ENCODE measurements around the gene NIBAN1.
"Not testable (repeated sequence)": the region's sequence is repeated elsewhere in the genome, so short reads cannot be mapped to it uniquely, and the experiment has no call there.

NIBAN1 gene

GRCh38 chr1:184974056-184974836 is at the start of gene NIBAN1:
Gene NIBAN1, minus strand, starts transcription at chr1:184974508. Its CDS starts 152 bp downstream, at chr1:184974356.
- peak; percentile 90 for DNase-seq

- DNase-seq = no peak
Observed at GRCh38 chr1:185017966-185018365, 43.7 kb upstream of the NIBAN1 start.

GRCh38 chr1:185017338-185017737 is 43.0 kb upstream of the NIBAN1 start:
- DNase-seq = peak; percentile 66

GRCh38 chr1:185016880-185017279 is 42.6 kb upstream of the NIBAN1 start:
- DNase-seq = peak; percentile 42

GRCh38 chr1:185015631-185016030 is 41.3 kb upstream of the NIBAN1 start:
- DNase-seq = no peak

GRCh38 chr1:185014941-185015340 is 40.6 kb upstream of the NIBAN1 start:
- DNase-seq = no peak

GRCh38 chr1:185010361-185010760 is 36.1 kb upstream of the NIBAN1 start:
- no peak for DNase-seq

GRCh38 chr1:185008838-185009237 is 34.5 kb upstream of the NIBAN1 start:
- DNase-seq = no peak

- DNase-seq = not testable (repeated sequence)
Observed at GRCh38 chr1:185001312-185001880, 27.1 kb upstream of the NIBAN1 start.

GRCh38 chr1:184999974-185000373 is 25.7 kb upstream of the NIBAN1 start:
- DNase-seq = not testable (repeated sequence)

- DNase-seq = peak; percentile 26
Observed at GRCh38 chr1:184994301-184994700, 20.0 kb upstream of the NIBAN1 start.

- DNase-seq = no peak
Observed at GRCh38 chr1:184992271-184992670, 18.0 kb upstream of the NIBAN1 start.

GRCh38 chr1:184990204-184990603 is 15.9 kb upstream of the NIBAN1 start:
- peak; percentile 34 for DNase-seq

- DNase-seq = no peak
Observed at GRCh38 chr1:184988506-184988905, 14.2 kb upstream of the NIBAN1 start.

GRCh38 chr1:184987696-184988095 is 13.4 kb upstream of the NIBAN1 start:
- DNase-seq = no peak

GRCh38 chr1:184986250-184986649 is 11.9 kb upstream of the NIBAN1 start:
- peak; percentile 72 for DNase-seq

GRCh38 chr1:184982002-184982954 is 8.0 kb upstream of the NIBAN1 start:
- DNase-seq = peak; percentile 95

- DNase-seq = no peak
Observed at GRCh38 chr1:184980726-184981125, 6.4 kb upstream of the NIBAN1 start.

- DNase-seq = no peak
Observed at GRCh38 chr1:184975208-184975870, 1.0 kb upstream of the NIBAN1 start.

- no peak for DNase-seq
Observed at GRCh38 chr1:184974837-184975115, 468 bp upstream of the NIBAN1 start.

GRCh38 chr1:184973272-184974055 is 844 bp downstream of the NIBAN1 start:
- DNase-seq = peak; percentile 94
